Activated CD8-positive, alpha-beta memory T cell treated with anti-CD3 and anti-CD28 coated beads for 4 hours (primary cell): ENCODE data around the gene SERPINH1.

Experiments used
- DNase-seq, 2 donors: peaks; one replicate each; pipeline ENCODE4 v3.0.0-alpha.2; 2020; ENCODE audit warnings: low read depth in 2 of 2

SERPINH1 gene

GRCh38 chr11:75532200-75533048, 29.6 kb upstream of the SERPINH1 start:
- peak; percentile 60 to 64 for DNase-seq

DNA sequence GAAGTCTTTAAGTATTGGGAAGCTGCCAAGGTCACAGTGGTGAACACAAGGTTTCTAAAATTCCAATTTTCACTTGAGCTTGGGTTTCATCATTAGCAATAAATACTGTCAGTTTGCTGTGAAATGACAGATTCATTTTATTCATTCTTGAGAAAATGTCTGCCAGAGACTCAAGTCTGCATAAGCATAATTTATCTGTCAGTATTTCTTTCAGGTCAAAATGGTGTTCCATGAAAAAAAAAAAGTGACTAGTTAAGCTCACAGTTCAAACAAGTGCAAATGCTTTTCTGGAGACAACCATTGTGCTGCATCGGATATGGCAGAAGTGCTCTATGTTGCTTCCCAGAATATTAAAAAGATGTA, 28.2 kb upstream of the SERPINH1 start:
- no peak for DNase-seq

DNA sequence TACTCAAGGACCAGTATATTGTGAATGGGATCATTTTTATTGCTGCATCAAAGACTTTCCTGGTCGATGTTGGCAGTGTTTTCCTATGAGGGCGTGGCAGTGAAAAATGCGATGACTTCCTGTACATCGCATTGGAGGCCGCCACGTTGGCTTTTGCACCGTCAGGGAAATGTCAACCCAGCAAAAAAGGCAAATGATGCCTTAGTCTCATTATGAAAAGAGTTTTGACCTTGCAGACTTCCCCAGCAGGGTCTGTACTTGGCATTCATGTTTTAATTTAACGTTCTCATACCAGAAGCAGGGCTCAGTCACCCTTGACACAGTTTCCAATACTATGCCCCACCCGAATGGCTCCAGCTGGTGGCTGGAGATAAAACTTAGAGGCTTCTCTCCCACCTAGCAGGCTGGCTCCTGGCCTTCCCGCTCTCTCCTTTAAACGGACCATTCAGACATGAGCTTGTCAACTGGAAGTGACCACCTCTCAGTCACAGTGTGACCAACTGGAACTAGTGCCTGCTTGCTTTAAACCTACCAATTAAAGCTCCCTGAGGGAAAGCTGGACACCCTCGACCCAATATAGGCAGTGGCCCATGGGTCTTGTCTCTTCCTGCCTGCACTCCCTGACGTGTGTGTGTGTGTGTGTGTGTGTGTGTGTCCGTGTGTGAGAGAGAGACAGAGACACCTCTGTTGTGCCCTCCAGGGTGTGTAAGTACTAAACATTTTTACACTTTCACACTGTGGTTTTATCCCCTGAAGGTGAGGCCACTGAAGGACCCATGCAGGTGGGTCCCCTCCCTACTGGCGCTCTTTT, 27.6 kb upstream of the SERPINH1 start:
- DNase-seq: no peak

DNA sequence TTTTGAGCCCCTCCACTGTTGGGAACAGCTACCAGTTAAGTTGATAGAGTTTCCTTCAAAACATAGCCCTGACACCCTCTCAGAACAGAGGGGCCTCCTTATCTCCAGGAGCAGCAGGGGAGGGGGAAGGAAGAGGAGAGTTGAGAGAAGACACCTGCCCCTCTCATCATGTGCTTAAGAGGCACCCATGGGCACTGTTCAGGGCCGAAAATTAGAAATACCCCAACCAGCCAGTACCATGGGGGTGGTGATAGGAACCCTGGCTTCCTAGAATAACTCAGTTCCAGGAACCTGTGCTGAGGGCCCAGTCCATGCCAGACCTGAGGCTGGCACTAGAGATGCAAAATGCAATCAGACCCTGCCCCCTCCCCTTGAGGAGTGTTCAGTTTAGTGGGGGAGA, 27.0 kb upstream of the SERPINH1 start:
- no peak for DNase-seq

DNA sequence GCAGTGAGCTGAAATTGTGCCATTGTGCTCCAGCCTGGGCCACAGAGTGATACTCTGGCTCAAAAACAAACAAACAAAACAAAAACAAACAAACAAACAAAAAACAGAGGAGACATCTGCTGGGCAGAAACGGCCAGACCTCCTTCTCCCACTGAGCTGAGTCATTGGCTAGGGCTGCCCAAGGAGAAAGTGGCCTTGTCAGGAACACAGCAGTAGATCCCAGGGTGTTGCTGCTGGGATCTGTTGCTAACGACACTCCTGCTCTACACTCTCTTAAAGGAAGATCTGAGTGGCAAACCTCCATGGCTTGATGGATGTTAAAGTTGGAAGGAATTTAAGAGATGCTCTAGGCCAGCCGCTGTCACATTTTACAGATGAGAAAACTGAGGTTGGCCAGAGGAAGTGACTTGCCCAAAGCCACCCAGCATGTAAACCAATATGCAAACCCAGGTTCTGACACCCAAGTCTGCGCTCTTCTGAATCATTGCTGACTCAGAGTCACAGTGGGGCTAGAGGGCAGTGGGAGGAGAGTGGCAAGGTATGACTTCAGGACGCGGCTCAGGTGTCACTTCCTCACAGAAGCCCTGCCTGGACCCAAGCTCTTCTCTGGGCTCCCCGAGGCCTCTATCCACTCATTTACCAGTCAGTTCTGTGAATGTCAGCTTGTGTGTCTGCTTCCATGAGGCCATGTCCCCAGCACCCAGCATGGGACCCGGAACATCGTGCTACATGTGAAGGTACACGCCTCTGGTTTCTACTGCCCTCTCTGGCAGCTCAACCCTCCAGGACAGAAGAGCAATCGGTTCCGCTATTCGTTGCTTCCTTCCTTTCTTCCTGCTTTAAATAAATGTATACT, 25.0 kb upstream of the SERPINH1 start:
- peak; percentile 24 to 33 for DNase-seq

DNA sequence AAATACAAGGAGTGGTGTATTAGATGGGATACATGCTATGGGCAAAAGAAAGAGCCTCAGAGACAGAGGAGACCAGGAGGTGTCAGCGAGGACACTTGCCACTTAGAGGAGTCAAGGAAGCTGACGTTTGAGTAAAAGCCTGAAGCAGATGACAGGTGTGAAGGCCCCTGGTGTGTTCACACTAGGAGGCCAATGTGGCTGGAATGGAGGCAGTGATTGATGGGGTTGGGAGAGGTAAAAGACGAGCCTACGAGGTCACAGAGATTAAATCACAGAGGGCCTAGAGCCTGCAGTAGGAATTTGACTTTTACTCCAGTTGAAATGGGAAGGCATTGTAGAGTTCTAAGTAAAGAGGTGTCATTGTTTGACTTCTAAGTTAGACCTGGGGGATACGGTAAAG, 24.3 kb upstream of the SERPINH1 start:
- no peak for DNase-seq

DNA sequence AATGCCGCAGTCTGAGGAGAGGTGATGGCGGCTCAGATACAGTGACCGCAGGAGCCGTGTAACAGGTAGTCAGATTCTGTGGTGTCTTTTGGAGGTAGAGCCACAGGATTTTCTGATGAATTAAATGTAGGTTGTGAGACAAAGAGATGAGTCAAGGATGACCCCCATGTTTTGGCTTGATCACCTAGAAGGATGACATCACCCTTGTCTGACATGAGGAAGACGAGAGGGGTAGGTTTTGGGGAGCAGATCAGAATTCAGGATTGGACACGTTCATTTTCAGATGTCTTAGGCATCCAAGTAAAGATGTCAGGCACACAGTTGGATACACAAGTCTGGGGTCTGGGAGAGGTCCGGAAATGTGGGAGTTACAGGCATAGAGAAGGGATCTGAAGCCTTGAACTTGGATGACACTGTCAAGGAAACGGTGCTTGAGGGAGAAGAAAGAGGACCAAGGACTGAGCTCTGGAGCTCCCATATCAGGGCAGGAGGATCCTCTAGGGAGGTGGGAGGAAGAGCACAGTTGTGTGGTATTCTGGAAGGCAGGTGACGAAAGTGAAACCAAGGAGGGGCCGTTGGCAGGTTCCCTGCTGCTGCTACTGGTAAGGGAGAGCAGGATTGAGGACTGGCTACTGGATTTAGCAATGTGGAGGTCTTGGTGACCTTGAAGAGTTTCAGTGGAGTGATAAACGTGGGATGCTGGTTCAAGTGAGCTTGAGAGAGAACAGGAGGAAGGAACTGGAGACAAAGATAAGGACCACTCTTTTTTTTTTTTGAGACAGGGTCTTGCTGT, 23.7 kb upstream of the SERPINH1 start:
- DNase-seq: no peak

DNA sequence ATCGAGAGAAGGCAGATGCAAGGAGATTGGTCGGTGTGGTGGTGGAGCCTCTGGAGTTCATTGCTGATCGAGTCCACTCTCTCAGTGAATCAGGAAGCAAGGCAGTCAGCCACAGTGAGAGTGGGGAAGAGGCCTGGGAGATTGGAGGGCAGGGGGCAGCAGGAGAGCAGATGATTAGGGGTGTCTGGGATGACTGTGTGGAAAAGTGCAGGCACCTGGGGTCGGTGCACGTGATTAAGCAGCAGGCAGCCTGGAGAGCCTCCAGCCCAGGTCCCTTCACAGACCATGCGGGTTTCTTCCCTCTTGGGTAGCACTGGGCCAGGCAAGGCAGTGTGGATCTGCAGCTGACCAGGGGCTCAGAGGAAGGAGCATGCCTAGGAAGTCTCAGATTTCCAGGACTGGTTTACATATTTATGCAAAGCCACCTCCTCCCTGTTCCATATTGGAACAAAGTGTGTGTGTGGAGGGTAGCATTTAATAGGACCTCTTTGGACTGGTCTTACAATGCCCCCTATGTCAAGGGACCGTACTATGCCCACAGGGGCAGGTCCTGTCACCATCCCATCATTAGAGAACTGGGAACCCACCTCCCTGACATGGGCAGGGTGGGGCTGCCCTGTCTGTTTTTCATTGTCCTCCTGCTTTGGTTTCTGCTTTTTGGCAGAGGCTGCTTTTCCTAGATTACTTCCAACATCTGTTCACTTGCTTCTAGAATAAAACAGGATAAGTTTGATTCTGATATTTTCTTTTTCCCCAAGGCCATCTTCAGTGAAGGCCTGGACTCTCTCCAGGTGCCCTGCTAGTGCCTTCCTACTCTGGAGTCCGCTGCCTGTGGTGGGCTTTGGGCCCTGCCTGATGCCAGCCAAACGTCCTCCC, 22.4 kb upstream of the SERPINH1 start:
- DNase-seq: no peak

GRCh38 chr11:75541193-75542087, 20.6 kb upstream of the SERPINH1 start:
- DNase-seq: no peak

GRCh38 chr11:75542088-75542438, 20.0 kb upstream of the SERPINH1 start:
- DNase-seq: no peak

GRCh38 chr11:75543806-75544205, 18.2 kb upstream of the SERPINH1 start:
- DNase-seq: no peak

GRCh38 chr11:75547177-75547576, 14.9 kb upstream of the SERPINH1 start:
- DNase-seq: no peak

- no peak for DNase-seq
Observed at GRCh38 chr11:75547617-75548058, 14.4 kb upstream of the SERPINH1 start.

DNA sequence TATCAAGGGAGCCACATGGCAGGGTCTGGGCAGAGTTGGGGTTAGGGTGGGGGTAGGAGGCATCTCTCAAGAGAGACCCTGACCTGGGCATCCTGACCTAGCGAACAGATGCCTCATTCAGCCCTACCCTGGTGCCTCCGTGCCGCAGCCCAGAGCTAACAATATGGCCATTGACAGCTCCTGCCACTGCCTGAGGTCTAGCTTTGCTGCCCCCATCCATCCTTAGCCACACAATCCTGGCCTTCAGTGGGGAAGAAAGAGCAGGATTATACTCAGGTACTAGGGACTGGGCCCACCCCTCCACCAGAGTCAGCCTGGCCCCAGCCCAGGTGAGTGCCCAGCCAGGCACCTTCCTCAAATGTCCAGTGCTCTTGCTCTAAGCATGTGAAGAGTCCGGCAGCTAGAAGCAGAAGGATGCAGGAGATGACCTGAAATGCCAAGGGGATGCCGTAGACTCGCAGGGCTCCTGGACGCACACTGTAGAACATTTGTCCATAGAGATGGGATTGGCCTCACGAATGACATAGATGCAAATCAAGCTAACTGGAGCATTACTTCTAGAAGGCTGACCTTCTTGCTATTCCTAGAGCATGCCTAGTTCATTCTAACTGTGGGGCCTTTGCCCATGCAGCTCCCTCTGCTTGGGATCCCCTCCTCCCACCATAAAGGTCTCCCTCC, 13.3 kb upstream of the SERPINH1 start:
- DNase-seq: no peak

DNA sequence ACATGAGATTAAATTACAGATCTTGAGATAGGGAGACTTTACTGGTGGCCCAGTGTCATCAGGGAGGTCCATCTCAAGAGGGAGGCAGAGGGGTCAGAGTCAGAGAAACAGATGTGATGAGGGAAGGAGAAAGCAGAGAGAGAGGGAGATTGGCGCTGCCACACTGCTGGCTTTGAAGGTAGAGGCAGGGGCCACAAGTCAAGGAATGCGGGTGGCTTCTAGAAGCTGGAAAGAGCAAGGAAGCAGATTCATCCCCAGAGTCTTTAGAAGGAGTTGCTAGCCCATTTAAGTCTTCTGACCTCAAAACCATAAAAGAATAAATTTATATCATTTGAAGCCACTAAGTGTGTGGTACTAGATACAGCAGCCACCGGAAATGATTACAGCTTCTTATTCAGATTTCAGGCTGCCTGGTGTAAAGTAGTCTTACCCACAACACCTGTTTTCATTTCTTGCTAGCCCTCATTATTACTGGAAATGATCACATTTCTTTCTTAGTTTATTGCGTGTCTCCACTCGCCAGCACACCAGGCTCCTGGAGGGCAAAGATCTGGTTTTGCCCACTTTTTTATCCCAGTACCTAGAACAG, 12.6 kb upstream of the SERPINH1 start:
- DNase-seq: no peak

DNA sequence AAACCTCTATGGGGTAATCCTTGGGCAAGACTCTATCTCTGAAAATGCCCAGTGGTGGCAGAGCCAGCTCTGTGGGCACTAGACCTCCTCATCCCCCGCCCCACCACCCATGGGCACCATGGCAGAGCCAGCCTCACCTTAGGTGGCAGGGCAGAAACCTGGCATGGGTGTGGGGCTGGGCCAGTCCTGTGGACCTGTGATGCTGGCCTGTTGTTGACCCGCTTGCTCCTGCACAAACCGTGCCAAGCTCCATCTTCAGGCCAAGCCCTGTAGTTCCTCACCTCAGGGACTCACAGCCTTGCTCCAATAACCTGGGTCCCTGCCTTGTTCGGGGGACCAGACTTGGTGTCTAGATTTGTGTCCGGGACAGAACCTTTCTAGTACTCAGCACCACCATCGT, 8.9 kb upstream of the SERPINH1 start:
- DNase-seq: no peak

GRCh38 chr11:75553889-75554257, 8.2 kb upstream of the SERPINH1 start:
- no peak for DNase-seq

DNA sequence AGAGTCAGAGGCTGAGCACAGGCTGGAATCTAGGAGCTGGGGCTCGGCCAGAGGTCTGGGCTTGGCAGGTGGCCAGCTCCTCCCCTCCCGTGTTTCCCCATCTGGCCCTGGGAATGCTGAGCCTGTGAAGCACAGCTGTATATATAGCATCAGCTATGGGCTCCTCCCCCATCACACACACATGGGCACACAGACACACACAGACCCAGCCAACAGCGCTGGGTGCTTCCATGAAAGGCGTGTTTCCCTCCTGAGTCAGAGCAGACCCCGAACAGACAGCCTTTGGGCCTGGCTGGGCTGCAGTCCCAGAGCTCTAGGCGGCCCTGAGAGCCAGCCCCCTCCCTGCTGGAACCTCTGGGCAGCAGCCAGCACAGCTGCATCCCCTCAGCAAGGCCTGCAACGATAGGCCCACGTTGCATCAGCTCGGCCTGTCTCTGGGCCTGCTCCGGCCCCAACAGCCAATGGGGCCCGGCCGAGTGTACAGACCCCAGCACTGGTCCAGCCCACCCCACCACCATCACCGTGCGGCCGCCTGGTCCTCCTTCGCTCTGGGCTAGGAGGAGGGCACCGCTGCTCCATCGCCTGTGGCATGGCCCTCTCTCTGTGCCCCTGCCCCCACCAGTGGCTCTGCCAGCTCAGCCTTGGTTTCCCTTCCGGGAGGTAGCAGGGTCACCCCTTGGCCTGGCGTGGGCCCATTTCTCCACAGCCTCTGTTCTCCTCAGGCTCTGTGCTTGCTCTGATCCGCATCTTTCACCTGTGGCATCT, 7.6 kb upstream of the SERPINH1 start:
- DNase-seq: no peak
